GF-D8 (cell line): ENCODE data around the gene POLR3E.
A peak's percentile ranks its signal among the peaks of the same experiment; 100 is the strongest.
"Not testable (repeated sequence)": the region's sequence is repeated elsewhere in the genome, so short reads cannot be mapped to it uniquely, and the experiment has no call there.

ENCODE experiments used
- DNase-seq: peaks from one replicate; lab custom pipeline; 2025; lab: John Stamatoyannopoulos, UW

The POLR3E gene

DNA sequence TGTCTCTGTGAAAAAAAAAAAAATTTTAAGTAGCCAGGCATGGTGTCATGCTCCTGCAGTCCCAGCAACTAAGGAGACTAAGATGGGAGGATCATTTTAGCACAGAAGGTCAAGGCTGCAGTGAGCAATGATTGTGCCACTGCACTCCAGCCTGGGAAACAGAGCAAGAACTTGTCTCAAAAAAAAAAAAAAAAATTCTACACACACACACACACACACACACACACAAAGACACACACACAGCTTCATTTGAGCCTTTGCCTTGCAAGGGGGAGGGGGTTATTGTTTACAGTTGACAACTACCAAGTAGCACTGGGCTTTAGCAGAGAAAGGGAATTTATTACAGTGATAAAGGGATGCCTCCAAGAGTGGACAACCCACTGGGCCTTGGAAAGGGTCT, 4.9 kb upstream of the POLR3E start:
- no peak for DNase-seq

- DNase-seq = no peak
Observed at GRCh38 chr16:22293137-22294106, 3.8 kb upstream of the POLR3E start.

- DNase-seq = no peak
Observed at GRCh38 chr16:22296225-22297113, 740 bp upstream of the POLR3E start.

DNA sequence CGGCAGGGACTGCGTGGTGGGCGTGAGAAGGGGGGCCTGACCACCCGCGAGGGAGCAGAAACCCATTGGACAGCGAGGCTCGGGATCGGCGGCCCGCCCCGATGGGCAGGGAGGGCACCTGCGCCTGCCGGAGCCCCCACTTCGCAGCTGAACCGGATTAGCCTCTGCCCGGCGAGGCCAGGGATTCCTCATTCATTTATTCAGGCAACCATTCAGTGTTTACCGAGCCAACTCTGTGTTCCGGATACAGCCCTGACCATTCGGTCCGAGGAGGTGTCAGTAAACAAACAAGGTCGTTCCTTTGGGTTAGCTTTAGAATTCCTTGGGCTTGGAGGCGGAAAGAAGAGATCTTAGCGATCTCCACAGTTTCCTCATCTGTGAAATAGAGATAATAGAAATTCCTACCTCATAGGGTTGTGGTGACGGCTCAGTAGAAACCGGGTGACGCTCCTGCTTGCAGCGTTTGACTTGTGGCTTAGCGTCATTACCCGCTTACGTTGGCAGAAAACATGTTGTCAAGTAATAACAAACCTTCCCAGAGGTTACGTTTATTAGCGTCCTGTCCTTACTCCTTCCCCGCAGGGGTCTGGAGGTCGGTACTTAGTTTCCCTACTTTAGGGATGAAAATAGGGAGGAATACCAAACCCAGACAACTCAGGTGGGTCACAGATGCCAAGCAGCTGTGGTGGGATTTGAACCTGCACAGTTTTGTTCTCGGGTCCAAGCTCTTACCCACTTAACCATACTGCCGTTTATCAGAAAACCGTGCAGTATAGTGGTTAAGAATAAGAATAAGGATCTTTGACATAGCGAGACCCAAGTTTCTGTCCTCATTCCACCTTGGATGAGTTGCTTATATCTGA, 893 bp downstream of the POLR3E start:
- DNase-seq = peak; percentile 81

- no peak for DNase-seq
Observed at GRCh38 chr16:22299036-22299435, 1.8 kb downstream of the POLR3E start.

- no peak for DNase-seq
Observed at GRCh38 chr16:22300427-22301071, 3.3 kb downstream of the POLR3E start.

DNA sequence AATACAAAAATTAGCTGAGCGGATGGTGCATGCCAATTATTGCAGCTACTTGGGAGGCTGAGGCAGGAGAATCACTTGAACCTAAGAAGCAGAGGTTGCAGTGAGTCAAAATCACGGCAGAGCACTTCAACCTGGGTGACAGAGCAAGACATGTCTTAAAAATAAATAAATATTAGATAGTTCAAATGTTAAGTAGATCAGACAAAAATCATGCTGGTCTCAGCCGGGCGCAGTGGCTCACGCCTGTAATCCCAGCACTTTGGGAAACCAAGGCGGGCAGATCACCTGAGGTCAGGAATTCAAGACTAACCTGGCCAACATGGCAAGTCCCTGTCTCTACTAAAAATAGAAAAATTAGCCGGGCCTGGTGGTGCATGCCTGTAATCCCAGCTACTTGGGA, 4.2 kb downstream of the POLR3E start:
- not testable (repeated sequence) for DNase-seq

DNA sequence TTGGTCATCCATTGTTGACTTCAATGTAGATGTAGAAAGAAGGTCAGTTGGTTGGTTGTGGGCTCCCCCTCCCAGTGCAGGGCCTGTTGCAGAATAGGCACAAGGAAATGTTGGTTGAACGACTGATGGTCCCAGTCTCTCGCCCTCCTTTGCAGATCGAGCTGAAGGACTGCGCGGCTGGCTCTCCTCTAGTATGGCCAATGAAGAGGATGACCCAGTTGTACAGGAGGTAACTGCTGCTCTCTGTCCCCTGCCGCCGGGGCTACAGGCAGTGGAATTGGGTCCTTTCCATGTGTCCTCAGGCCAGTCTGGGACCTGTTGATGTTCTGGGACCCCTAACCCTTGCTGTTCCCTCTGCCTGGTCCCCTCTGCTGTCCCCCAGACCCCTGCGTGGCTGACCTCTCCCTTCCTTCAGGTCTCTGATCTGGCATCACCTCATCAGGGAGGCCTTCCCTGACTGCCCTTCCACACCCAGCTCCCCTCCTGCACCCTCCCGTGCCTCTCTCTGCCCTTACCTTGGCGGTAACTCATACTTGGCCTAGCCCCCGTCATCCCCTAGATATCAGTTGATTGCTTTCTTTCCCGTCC, 5.7 kb downstream of the POLR3E start:
- DNase-seq = no peak

- DNase-seq = no peak
Observed at GRCh38 chr16:22304411-22304810, 7.2 kb downstream of the POLR3E start.

- no peak for DNase-seq
Observed at GRCh38 chr16:22306788-22307187, 9.6 kb downstream of the POLR3E start.

- DNase-seq = no peak
Observed at GRCh38 chr16:22307838-22308237, 10.6 kb downstream of the POLR3E start.

DNA sequence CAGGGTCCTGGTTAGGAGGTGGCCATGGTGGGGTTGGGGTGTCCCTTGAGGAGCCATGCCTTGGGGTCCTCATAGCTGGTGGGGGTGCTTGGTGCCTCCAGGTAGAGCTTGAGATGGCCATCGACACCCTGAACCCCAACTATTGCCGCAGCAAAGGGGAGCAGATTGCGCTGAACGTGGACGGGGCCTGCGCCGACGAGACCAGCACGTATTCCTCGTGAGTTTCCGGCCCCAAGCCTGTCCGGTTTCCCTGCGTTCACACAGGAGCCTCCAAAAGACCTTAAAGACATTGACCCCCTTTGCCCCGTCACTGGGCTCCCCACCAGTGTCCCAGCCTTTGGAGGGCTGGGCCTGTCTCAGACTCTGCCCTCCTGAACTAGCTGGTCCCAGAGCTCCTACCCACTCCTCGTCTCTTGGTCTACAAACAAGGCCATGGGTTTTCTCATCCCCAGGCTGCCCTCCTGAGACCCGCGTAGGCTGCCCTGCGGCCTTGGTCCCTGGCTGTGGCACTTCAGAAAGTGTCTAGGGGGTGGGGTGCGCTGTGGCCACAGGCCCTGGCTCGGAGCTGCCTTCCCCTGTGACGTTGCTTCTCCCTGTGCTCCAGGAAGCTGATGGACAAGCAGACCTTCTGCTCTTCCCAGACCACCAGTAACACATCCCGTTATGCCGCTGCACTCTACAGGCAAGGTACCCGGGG, 11.8 kb downstream of the POLR3E start:
- no peak for DNase-seq

DNA sequence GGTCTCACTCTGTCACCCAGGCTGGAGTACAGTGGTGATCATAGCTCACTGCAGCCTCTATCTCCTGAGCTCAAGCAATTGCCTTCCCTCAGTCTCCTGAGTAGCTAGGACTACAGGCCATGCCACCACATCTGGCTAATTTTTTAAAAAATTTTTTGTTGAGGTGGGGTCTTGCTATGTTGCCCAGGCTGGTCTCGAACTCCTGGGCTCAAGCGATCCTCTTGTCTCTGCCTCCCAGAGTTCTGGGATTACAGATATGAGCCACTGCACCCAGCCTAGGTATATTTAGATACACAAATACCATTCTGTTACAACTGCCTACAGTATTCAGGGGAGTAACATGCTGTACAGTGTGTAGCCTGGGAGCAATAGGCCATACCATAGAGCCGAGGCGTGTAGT, 14.3 kb downstream of the POLR3E start:
- DNase-seq = no peak

DNA sequence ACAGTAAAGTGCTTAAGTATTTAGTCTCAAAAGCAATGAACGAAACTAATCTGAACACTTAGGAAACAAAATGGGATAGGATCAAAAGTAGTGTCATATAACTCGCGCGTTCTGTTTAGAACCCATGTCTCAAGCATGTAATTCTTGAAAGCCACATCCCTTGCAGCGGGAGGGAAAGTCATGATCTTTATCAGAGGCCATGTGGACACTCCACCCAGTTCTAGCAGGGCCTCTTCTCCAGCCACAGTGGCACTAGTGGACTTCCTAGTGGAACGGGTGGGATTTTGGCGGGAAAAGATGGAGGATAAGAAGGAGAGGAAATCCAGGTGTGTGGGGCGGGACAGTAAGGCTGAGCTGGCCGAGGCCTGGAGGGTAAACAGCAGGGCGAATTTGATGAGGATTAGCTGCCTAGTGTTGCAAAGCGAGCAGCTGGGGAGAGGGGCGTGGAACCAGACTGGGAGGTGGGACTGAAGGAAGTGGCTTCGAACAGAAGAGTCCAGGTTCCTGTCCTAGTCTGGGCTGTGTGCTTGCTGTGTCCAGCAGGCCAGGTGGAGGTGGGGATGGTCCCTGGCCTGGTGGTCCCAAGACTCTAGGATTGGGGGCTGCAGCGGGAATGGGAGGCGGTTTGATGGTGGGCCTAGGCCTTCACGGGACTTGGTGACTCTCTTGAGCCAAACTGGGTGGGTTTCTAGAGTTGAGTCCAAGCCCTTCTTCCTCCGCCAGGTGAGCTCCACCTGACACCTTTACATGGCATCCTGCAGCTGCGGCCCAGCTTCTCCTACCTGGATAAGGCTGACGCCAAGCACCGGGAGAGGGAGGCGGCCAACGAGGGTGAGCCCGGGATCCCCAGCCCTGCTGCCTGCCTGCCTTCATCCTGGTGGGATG, 15.9 kb downstream of the POLR3E start:
- no peak for DNase-seq

DNA sequence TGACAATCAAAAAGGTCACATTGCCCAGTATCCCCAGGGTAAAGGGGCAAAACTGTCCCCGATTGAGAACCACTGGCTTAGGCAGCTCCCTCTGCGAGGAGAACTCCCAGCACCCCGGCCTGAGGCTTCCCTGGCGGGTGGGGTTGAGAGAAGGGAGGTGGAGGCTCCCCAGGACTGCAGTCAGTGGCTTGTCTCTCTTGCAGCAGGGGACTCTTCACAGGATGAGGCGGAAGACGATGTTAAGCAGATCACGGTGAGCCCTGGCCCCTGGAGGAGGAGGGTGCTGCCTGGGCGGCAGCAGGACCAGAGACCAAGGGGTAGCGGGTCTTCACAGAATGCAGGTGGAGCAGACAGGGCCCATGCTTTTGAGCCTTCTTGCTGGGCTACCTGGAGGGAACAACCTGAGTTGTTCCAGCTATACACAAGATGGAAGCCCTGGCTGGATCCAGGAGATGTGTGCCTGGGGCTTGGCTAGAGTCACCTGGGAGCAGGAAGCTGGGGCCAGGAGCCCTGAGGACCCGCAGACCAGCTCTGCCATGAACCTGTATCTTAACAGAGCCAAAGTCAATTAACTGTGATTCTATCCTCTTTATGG, 16.8 kb downstream of the POLR3E start:
- DNase-seq = no peak

DNA sequence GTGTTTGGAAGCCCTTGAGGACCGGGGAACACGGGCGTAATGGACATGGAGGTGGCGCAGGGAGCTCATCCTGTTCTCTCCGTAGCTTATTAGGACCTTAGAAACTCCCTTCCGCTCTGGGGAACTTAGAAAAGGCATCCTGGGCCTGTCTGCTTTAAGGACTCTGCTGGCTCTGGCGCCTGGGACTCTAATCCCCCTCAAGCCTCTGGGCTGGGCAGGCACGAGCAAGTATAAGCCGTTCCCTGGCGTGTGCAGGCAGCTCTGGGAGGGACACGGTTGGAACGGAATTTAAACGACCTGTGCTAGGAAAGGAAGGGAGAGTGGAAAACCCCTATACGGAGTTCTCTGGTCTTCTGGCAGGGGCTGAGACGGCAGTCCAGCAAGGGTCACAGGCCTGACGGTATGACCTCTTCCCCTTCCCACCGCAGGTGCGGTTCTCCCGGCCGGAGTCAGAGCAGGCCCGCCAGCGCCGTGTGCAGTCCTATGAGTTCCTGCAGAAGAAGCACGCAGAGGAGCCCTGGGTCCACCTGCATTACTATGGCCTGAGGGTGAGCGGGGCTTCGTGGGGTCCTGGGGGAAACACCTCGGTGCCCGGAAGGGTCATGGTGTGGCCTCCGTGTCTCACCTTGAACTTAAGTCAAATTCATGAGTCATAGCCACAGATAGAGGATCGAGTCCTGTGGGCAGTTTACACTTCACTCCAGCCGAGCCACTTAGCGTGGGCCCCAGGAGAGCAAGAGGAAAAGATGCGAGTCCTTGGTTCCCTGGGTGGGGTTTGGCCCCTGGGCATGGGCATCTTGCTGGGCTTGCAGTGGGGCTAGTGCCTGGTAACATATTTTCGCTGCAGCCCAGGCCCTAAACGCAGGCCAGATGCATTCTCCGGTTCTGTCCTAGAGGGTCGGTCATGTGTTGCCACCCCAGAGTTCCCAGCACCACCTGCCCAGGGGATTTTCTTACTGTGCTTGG, 17.7 kb downstream of the POLR3E start:
- no peak for DNase-seq

GRCh38 chr16:22315979-22316378, 18.8 kb downstream of the POLR3E start:
- DNase-seq = no peak

GRCh38 chr16:22316411-22316811, 19.2 kb downstream of the POLR3E start:
- no peak for DNase-seq
